HG02840 (cell line): ENCODE data around the gene CCL17.
A peak's percentile ranks its signal among the peaks of the same experiment; 100 is the strongest.

Experiments
- ATAC-seq: cut with Tn5 transposase; IDR thresholded peaks from one replicate; pipeline ENCODE4 v1.9.1; 2021; ENCODE audit warnings: mild to moderate bottlenecking, moderate library complexity, moderate number of reproducible peaks; ENCODE audit not compliant: unreplicated experiment, low FRiP score

The CCL17 gene

GRCh38 chr16:57377080-57377841 is 27.3 kb upstream of the CCL17 start:
- peak; percentile 63 for ATAC-seq

GRCh38 chr16:57379579-57379978 is 25.0 kb upstream of the CCL17 start:
- ATAC-seq = no peak

GRCh38 chr16:57380671-57381462 is 23.7 kb upstream of the CCL17 start:
- no peak for ATAC-seq

GRCh38 chr16:57381791-57382534 is 22.6 kb upstream of the CCL17 start:
- no peak for ATAC-seq

GRCh38 chr16:57382535-57383275 is 21.9 kb upstream of the CCL17 start:
- no peak for ATAC-seq

- no peak for ATAC-seq
Measured at GRCh38 chr16:57383276-57384247, 21.0 kb upstream of the CCL17 start.

- ATAC-seq = no peak
Measured at GRCh38 chr16:57384248-57385070, 20.1 kb upstream of the CCL17 start.

- ATAC-seq = no peak
Measured at GRCh38 chr16:57385083-57385482, 19.5 kb upstream of the CCL17 start.

GRCh38 chr16:57386381-57386951 is 18.1 kb upstream of the CCL17 start:
- ATAC-seq = no peak

GRCh38 chr16:57387598-57388354 is 16.8 kb upstream of the CCL17 start:
- ATAC-seq = no peak

GRCh38 chr16:57388359-57389086 is 16.0 kb upstream of the CCL17 start:
- ATAC-seq = no peak

GRCh38 chr16:57389087-57389468 is 15.5 kb upstream of the CCL17 start:
- no peak for ATAC-seq

GRCh38 chr16:57390636-57391295 is 13.8 kb upstream of the CCL17 start:
- no peak for ATAC-seq

- no peak for ATAC-seq
Measured at GRCh38 chr16:57391300-57391699, 13.3 kb upstream of the CCL17 start.

GRCh38 chr16:57391708-57392107 is 12.9 kb upstream of the CCL17 start:
- no peak for ATAC-seq

- no peak for ATAC-seq
Measured at GRCh38 chr16:57392694-57393093, 11.9 kb upstream of the CCL17 start.
